ENCODE results near the gene CX3CR1.

CX3CR1 gene

GRCh38 chr3:39275052-39275451 lies 4.8 kb downstream of the CX3CR1 start:
- no peak for DNase-seq (ENCODE audit: low spot score)
- TF ChIP-seq CTCF (IDR thresholded peaks at IDR 0.05; ENCODE audit: extremely low read depth, missing control alignments) = no peak

- TF ChIP-seq CTCF (IDR thresholded peaks at IDR 0.05; ENCODE audit: extremely low read depth, missing control alignments) = no peak
- no peak for DNase-seq (ENCODE audit: low spot score)
Observed at GRCh38 chr3:39273119-39273518, 6.7 kb downstream of the CX3CR1 start.

- no peak for TF ChIP-seq CTCF (IDR thresholded peaks at IDR 0.05; ENCODE audit: extremely low read depth, missing control alignments)
Observed at GRCh38 chr3:39272191-39272590, 7.6 kb downstream of the CX3CR1 start.

GRCh38 chr3:39271363-39271914 lies 8.4 kb downstream of the CX3CR1 start:
- no peak for DNase-seq (ENCODE audit: low spot score)
- no peak for TF ChIP-seq CTCF (IDR thresholded peaks at IDR 0.05; ENCODE audit: extremely low read depth, missing control alignments)

More at GRCh38 chr3:39272191-39272590, 7.6 kb downstream of the CX3CR1 start:
- no peak for DNase-seq (ENCODE audit: low spot score)

- no peak for TF ChIP-seq CTCF (IDR thresholded peaks at IDR 0.05; ENCODE audit: extremely low read depth, missing control alignments)
- no peak for DNase-seq (ENCODE audit: low spot score)
Observed at GRCh38 chr3:39269528-39269927, 10.3 kb downstream of the CX3CR1 start.

- DNase-seq (ENCODE audit: low spot score) = no peak
- TF ChIP-seq CTCF (IDR thresholded peaks at IDR 0.05; ENCODE audit: extremely low read depth, missing control alignments) = no peak
Observed at GRCh38 chr3:39268549-39268900, 11.3 kb downstream of the CX3CR1 start.

- no peak for TF ChIP-seq CTCF (IDR thresholded peaks at IDR 0.05; ENCODE audit: extremely low read depth, missing control alignments)
- no peak for DNase-seq (ENCODE audit: low spot score)
Observed at GRCh38 chr3:39267631-39268548, 11.9 kb downstream of the CX3CR1 start.

All from GM20000 (cell line).